Measurements from ENCODE around the gene FMNL1.

- TF ChIP-seq POLR2A (IDR thresholded peaks at IDR 0.05; ENCODE audit: low read depth, low read length) (no peak), POLR2AphosphoS5 (IDR thresholded peaks at IDR 0.05; ENCODE audit: low read depth, low read length) (no peak), TAF1 (IDR thresholded peaks at IDR 0.05; ENCODE audit: borderline replicate concordance, low read depth, low read length) (no peak)
Measured at GRCh38 chr17:45223539-45224528, 2.1 kb downstream of the FMNL1 start.
